AG04449 (cell line): ENCODE measurements around the gene TIAL1.

Experiments used
- CTCF ChIA-PET: fragments of 350-600 bp; formaldehyde crosslinking; extraction: SDS; loops from one replicate; lab custom pipeline; 2021; ENCODE audit warnings: antibody characterized with exemption; lab: Yijun Ruan, JAX
- POLR2A ChIA-PET: fragments of 400-600, 350-600 bp; formaldehyde crosslinking; extraction: SDS; loops from one replicate; lab custom pipeline; 2020; ENCODE audit warnings: antibody characterized with exemption, inconsistent platforms; lab: Yijun Ruan, JAX
- DNase-seq: peaks from one replicate; pipeline ENCODE4 v3.0.0-alpha.2; 2010; ENCODE audit warnings: low read depth, low spot score
- H3K4me3 ChIP-seq: 2 replicates; pipeline ENCODE4 v1.5.1; 2011; ENCODE audit warnings: low read depth, mild to moderate bottlenecking, control low read depth, low read length
- CTCF ChIP-seq: IDR thresholded peaks from one replicate; pipeline ENCODE4 v1.5.1; 2011; ENCODE audit warnings: mild to moderate bottlenecking, moderate library complexity, low read length, control low read depth, inconsistent platforms; ENCODE audit not compliant: insufficient read depth; ENCODE audit errors: missing control alignments

Gene TIAL1

GRCh38 chr10:119640875-119641526 lies 44.2 kb upstream of the TIAL1 start:
- ChIA-PET CTCF (interaction anchor here (1.4 kb wide), 1 partner anchor 33 kb away, joined by 3 read pairs; no protein-coding TSS in a partner anchor), POLR2A (no interaction called here)
- H3K4me3 ChIP-seq: no peak overlapping the region
- no peak for DNase-seq
- no peak for TF ChIP-seq CTCF

GRCh38 chr10:119640384-119640783 lies 43.6 kb upstream of the TIAL1 start:
- TF ChIP-seq CTCF: no peak
- no peak for DNase-seq
- ChIA-PET POLR2A (no interaction called here), CTCF (no interaction called here)
- H3K4me3 ChIP-seq: no peak overlapping the region

GRCh38 chr10:119638982-119639381 lies 42.2 kb upstream of the TIAL1 start:
- TF ChIP-seq CTCF: no peak
- CTCF ChIA-PET: no interaction called here
- no peak for DNase-seq
- no peak overlapping the region for H3K4me3 ChIP-seq
- POLR2A ChIA-PET: no interaction called here

GRCh38 chr10:119637631-119638030 lies 40.9 kb upstream of the TIAL1 start:
- no peak for TF ChIP-seq CTCF
- no peak for DNase-seq
- ChIA-PET CTCF (interaction anchor here (1.3 to 1.6 kb wide), 2 partner anchors 9 to 222 kb away, joined by 3 to 4 read pairs; no protein-coding TSS in a partner anchor), POLR2A (interaction anchor here (0.9 kb wide), 1 partner anchor 13 kb away, joined by 3 read pairs; the partner anchor contains the start of gene BAG3)
- H3K4me3 ChIP-seq: no peak overlapping the region

- TF ChIP-seq CTCF: no peak
- no peak overlapping the region for H3K4me3 ChIP-seq
- DNase-seq: no peak
- CTCF ChIA-PET: interaction anchor here (1.2 to 2.8 kb wide), 2 partner anchors 9 to 51 kb away, joined by 3 to 16 read pairs; no protein-coding TSS in a partner anchor
- POLR2A ChIA-PET: no interaction called here
Observed at GRCh38 chr10:119634219-119634544, 37.4 kb upstream of the TIAL1 start.

- DNase-seq: no peak
- no peak overlapping the region for H3K4me3 ChIP-seq
- ChIA-PET POLR2A (interaction anchor here (1.1 kb wide), 1 partner anchor 36 kb away, joined by 4 read pairs; no protein-coding TSS in a partner anchor), CTCF (interaction anchor here (1.0 to 2.8 kb wide), 3 partner anchors 10 to 51 kb away, joined by 3 to 16 read pairs (median 3); no protein-coding TSS in a partner anchor)
- TF ChIP-seq CTCF: no peak
Observed at GRCh38 chr10:119633538-119634218, 36.9 kb upstream of the TIAL1 start.
